Testis (tissue), 5 donors: ENCODE measurements around the gene STRN3. TPM values are rescaled to one million over a fixed set of nuclear protein-coding genes. Genes with fewer than 3 reads are reported as not detected.

Experiments
- DNase-seq: peaks from one replicate; pipeline ENCODE4 v3.0.0-alpha.2; 2019
- H3K27ac ChIP-seq, 2 donors: fragments of 200-600 bp; sonication (generic); one replicate each; pipeline ENCODE4 v1.5.1; 2019
- H3K27me3 ChIP-seq: fragments of 200-600 bp; sonication (generic); one replicate; pipeline ENCODE4 v1.5.1; 2019
- H3K36me3 ChIP-seq: fragments of 200-600 bp; sonication (generic); one replicate; pipeline ENCODE4 v1.5.1; 2017; ENCODE audit warnings: low read depth; ENCODE audit errors: missing control alignments
- H3K4me1 ChIP-seq: fragments of 200-600 bp; sonication (generic); one replicate; pipeline ENCODE4 v1.5.1; 2019
- H3K4me3 ChIP-seq, 2 donors: fragments of 200-600 bp; sonication (generic); one replicate each; pipeline ENCODE4 v1.5.1; 2017 to 2019
- H3K9me3 ChIP-seq: fragments of 200-600 bp; sonication (generic); one replicate; pipeline ENCODE4 v1.5.1; 2017
- CTCF ChIP-seq, 3 experiments: fragments of 450-650 bp in 2 of 3; fragments of 200-600 bp in 1 of 3; sonication (generic) in 1 of 3; IDR thresholded peaks; one replicate each; pipeline ENCODE4 v1.5.1; 2016 to 2019; ENCODE audit warnings: antibody characterized with exemption in 3 of 3, mild to moderate bottlenecking in 2 of 3, moderate library complexity in 1 of 3
- POLR2A ChIP-seq: fragments of 450-650 bp; IDR thresholded peaks from one replicate; pipeline ENCODE4 v1.6.1; 2017; ENCODE audit warnings: antibody characterized with exemption, mild to moderate bottlenecking, moderate library complexity
- WGBS, 2 donors: methylation state at CpG; one replicate each; pipeline ENCODE4 v1.1.5; 2018; 5-methylcytosine and 5-hydroxymethylcytosine counted together
- intact Hi-C: fragments of 100-400 bp; cut with DNase I; formaldehyde crosslinking; loops from one replicate; pipeline ENCODE4 v1.15.1; 2023; ENCODE audit warnings: low total_unique reads
- long read RNA-seq, 2 donors: transcript quantifications; one replicate each; lab custom pipeline, GENCODE V29; 2026
- polyA plus RNA-seq: library from polyadenylated mRNA; stranded (reverse); fragments of 350-450 nt; fragmentation: Illumina TruSeq; extraction: RNeasy Lipid Tissue Mini Kit (QIAGEN cat#74804); gene quantifications from one replicate; pipeline ENCODE4 v1.2.3, GENCODE V29; 2014; ENCODE audit warnings: low read depth, low replicate concordance; ENCODE audit not compliant: insufficient read depth
- total RNA-seq, 2 donors: library from RNA; depleted of rRNA; stranded (reverse); fragments of >200 nt; gene quantifications; one replicate each; pipeline ENCODE4 v1.2.3, GENCODE V29; 2016

The STRN3 gene
- total RNA-seq = 10 to 100 TPM; 60.1 to 65.2 TPM
- 35.1 TPM for polyA plus RNA-seq
- long read RNA-seq, donor 1 = 0 reads
- long read RNA-seq, donor 2, partial matches to known transcripts = 10 of 11 reads
- long read RNA-seq, donor 2, other reads (novel, unspliced or antisense) = 0 of 11 reads

GRCh38 chr14:31026077-31026449 is at the start of gene STRN3:
TSS of gene STRN3 (minus strand) at chr14:31026379. CDS start at chr14:31026185, 194 bp downstream.
- no peak for DNase-seq
- H3K36me3 ChIP-seq = no peaks in the 10 kb centered on the region

GRCh38 chr14:31075144-31075543 is 49.0 kb upstream of the STRN3 start:
- Histone ChIP-seq H3K27ac (no peak overlapping the region), H3K4me3 (no peak overlapping the region), H3K4me1 (no peaks in the 10 kb centered on the region), H3K27me3 (no peaks in the 10 kb centered on the region), H3K9me3 (no peaks in the 10 kb centered on the region), H3K36me3 (no peaks in the 10 kb centered on the region)
- intact Hi-C loops = no loop called here
- TF ChIP-seq CTCF (IDR thresholded peaks at IDR 0.05) (no peak), POLR2A (no peak)
- 89 to 97% methylated on average over 2 of the region's 2 CpGs for WGBS, 2 donors
- DNase-seq = no peak

More at GRCh38 chr14:31026077-31026449, at the start of gene STRN3:
- peak within 1 kb of the TSS; percentile 99 for H3K4me3 ChIP-seq
- no peaks in the 10 kb centered on the region for H3K27me3 ChIP-seq
- H3K4me1 ChIP-seq = peaks cover 17% of the 10 kb centered on the region
- intact Hi-C loops = no loop called here
- no peak for TF ChIP-seq POLR2A
- TF ChIP-seq CTCF (IDR thresholded peaks at IDR 0.05) = no peak
- 0% methylated on average over 21 of the region's 31 CpGs; no CpG with 5 or more reads in 1 of the 2 donors for WGBS, 2 donors
- no peaks in the 10 kb centered on the region for H3K9me3 ChIP-seq
- peak within 1 kb of the TSS; percentile 100 for H3K27ac ChIP-seq

DNA sequence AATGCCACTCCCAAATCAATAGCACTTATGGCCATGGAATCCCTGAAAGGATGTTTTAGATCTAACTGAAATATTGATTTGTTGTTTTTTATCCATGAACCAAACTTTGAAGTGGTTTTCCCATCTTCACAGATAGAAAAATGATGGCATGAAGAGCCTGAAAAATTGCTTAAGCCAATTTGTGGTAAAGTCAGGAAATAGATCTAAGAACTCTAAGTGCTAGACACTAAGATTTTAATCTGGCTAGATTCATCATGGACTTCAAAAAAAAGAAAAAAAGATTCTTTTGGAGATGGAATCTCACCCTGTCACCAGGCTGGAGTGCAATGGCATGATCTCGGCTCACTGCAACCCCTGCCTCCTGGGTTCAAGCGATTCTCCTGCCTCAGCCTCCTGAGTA is 45.0 kb upstream of the STRN3 start:
- TF ChIP-seq POLR2A (no peak), CTCF (IDR thresholded peaks at IDR 0.05) (no peak)
- WGBS, 2 donors = 89 to 96% methylated on average over 2 of the region's 2 CpGs
- Histone ChIP-seq H3K36me3 (no peaks in the 10 kb centered on the region), H3K9me3 (no peaks in the 10 kb centered on the region), H3K4me3 (no peak overlapping the region), H3K27me3 (no peaks in the 10 kb centered on the region), H3K27ac (no peak overlapping the region), H3K4me1 (no peaks in the 10 kb centered on the region)
- intact Hi-C loops = no loop called here
- no peak for DNase-seq

DNA sequence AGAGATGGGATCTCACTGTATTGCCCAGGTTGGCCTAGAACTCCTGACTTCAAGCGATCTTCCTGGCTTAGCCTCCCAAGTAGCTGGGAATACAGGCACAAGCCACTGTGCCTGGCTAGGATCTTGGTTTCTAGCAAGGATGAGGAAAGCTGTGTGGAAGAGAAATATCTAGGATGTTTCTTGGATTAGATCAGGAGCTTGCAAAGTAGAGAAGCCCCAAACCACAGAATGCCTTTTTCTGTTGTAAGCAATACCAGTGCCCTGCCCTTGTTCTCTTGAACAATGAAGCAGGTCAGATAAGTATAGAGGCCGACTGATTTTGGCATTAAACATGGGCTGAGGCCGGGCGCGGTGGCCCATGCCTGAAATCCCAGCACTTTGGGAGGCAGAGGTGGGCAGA is 44.3 kb upstream of the STRN3 start:
- Histone ChIP-seq H3K4me1 (no peaks in the 10 kb centered on the region), H3K27ac (no peak overlapping the region), H3K27me3 (no peaks in the 10 kb centered on the region), H3K36me3 (no peaks in the 10 kb centered on the region), H3K4me3 (no peak overlapping the region), H3K9me3 (no peaks in the 10 kb centered on the region)
- intact Hi-C loops = no loop called here
- 93 to 94% methylated on average over 5 of the region's 5 CpGs for WGBS, 2 donors
- no peak for DNase-seq
- TF ChIP-seq CTCF (IDR thresholded peaks at IDR 0.05) (no peak), POLR2A (no peak)

GRCh38 chr14:31069343-31069742 is 43.2 kb upstream of the STRN3 start:
- no peak overlapping the region for H3K4me3 ChIP-seq

More at GRCh38 chr14:31069343-31069742, 43.2 kb upstream of the STRN3 start:
- WGBS, 2 donors = 76 to 84% methylated on average over 3 of the region's 3 CpGs
- Histone ChIP-seq H3K27ac (no peak overlapping the region), H3K36me3 (no peaks in the 10 kb centered on the region), H3K9me3 (no peaks in the 10 kb centered on the region), H3K27me3 (no peaks in the 10 kb centered on the region), H3K4me1 (no peaks in the 10 kb centered on the region)
- intact Hi-C loops = no loop called here
- DNase-seq = no peak
- TF ChIP-seq CTCF (IDR thresholded peaks at IDR 0.05) = no peak
- no peak for TF ChIP-seq POLR2A
